Loucy (cell line): Measurements from ENCODE around the gene STUM.
"Not testable (repeated sequence)": the region's sequence is repeated elsewhere in the genome, so short reads cannot be mapped to it uniquely, and the experiment has no call there.

Experiments used
- H2AFZ ChIP-seq: fragments of 200-600 bp; sonication (generic); 2 replicates; pipeline ENCODE4 v1.6.0; 2016; ENCODE audit warnings: antibody characterized with exemption, mild to moderate bottlenecking, low read length, moderate library complexity
- H3F3A ChIP-seq: fragments of 200-600 bp; 2 replicates; pipeline ENCODE4 v1.6.0; 2016; ENCODE audit warnings: antibody characterized with exemption, low read depth, mild to moderate bottlenecking
- H3K27me3 ChIP-seq: fragments of 200-600 bp; sonication (generic); 2 replicates; pipeline ENCODE4 v1.6.1; 2014; ENCODE audit warnings: low read length, mild to moderate bottlenecking; ENCODE audit not compliant: insufficient read depth, poor library complexity, severe bottlenecking
- H3K36me3 ChIP-seq: fragments of 200-600 bp; sonication (generic); 2 replicates; pipeline ENCODE4 v1.6.1; 2016; ENCODE audit warnings: low read length; ENCODE audit not compliant: insufficient read depth
- H3K4me1 ChIP-seq: fragments of 200-600 bp; sonication (generic); 2 replicates; pipeline ENCODE4 v1.5.1; 2014; ENCODE audit warnings: low read length, mild to moderate bottlenecking; ENCODE audit not compliant: insufficient read depth, poor library complexity, severe bottlenecking
- H3K4me2 ChIP-seq: fragments of 200-600 bp; sonication (generic); 2 replicates; pipeline ENCODE4 v1.6.0; 2014; ENCODE audit warnings: antibody characterized with exemption, low read length, low read depth, mild to moderate bottlenecking; ENCODE audit not compliant: poor library complexity, severe bottlenecking
- H3K4me3 ChIP-seq: fragments of 200-600 bp; sonication (generic); 2 replicates; pipeline ENCODE4 v1.5.1; 2014; ENCODE audit warnings: low read length, mild to moderate bottlenecking, mixed read lengths; ENCODE audit not compliant: poor library complexity, severe bottlenecking
- H3K79me2 ChIP-seq: fragments of 200-600 bp; sonication (generic); 2 replicates; pipeline ENCODE4 v1.6.1; 2014; ENCODE audit warnings: low read length; ENCODE audit not compliant: insufficient read depth
- H3K9ac ChIP-seq: fragments of 200-600 bp; sonication (generic); 2 replicates; pipeline ENCODE4 v1.6.0; 2014; ENCODE audit warnings: mild to moderate bottlenecking, low read depth, low read length, moderate library complexity; ENCODE audit not compliant: poor library complexity, severe bottlenecking
- H3K9me2 ChIP-seq: fragments of 200-600 bp; sonication (generic); replicated peaks from 2 replicates; pipeline ENCODE4 v1.6.1; 2016; ENCODE audit warnings: low read depth, low read length, mixed read lengths
- H3K9me3 ChIP-seq: fragments of 200-600 bp; sonication (generic); 2 replicates; pipeline ENCODE4 v1.6.1; 2014; ENCODE audit warnings: mild to moderate bottlenecking, antibody characterized with exemption, low read length, low read depth; ENCODE audit not compliant: insufficient read depth
- H4K20me1 ChIP-seq: fragments of 200-600 bp; sonication (generic); 2 replicates; pipeline ENCODE4 v1.6.0; 2014; ENCODE audit warnings: antibody characterized with exemption, low read length, mild to moderate bottlenecking; ENCODE audit not compliant: insufficient read depth, poor library complexity, severe bottlenecking
- CTCF ChIP-seq: fragments of 200-600 bp; sonication (generic); conservative IDR thresholded peaks from 2 replicates; pipeline ENCODE4 v1.5.1; 2014; ENCODE audit warnings: mild to moderate bottlenecking, antibody characterized with exemption, low read length
- EZH2phosphoT487 ChIP-seq: fragments of 200-600 bp; IDR thresholded peaks from 2 replicates; pipeline ENCODE4 v1.6.1; 2018; ENCODE audit warnings: antibody characterized with exemption, mild to moderate bottlenecking, moderate library complexity, borderline replicate concordance

Gene STUM

GRCh38 chr1:226615876-226616275 is 67.3 kb downstream of the STUM start:
- no peaks in the 10 kb centered on the region for H3K9me3 ChIP-seq

GRCh38 chr1:226616636-226617035 is 68.1 kb downstream of the STUM start:
- Histone ChIP-seq H3K27me3 (no peaks in the 10 kb centered on the region), H3K4me1 (no peaks in the 10 kb centered on the region), H3K9ac (no peak overlapping the region), H3F3A (no peaks in the 10 kb centered on the region), H4K20me1 (no peaks in the 10 kb centered on the region), H3K36me3 (no peaks in the 10 kb centered on the region), H3K4me2 (no peak overlapping the region), H2AFZ (no peak overlapping the region), H3K9me2 (no peaks in the 10 kb centered on the region), H3K79me2 (no peaks in the 10 kb centered on the region), H3K9me3 (no peaks in the 10 kb centered on the region), H3K4me3 (no peak overlapping the region)
- no peak for TF ChIP-seq EZH2phosphoT487
- no peak for TF ChIP-seq CTCF

More at GRCh38 chr1:226615876-226616275, 67.3 kb downstream of the STUM start:
- Histone ChIP-seq H3K9ac (no peak overlapping the region), H4K20me1 (no peaks in the 10 kb centered on the region), H2AFZ (no peak overlapping the region), H3K36me3 (no peaks in the 10 kb centered on the region), H3K4me1 (no peaks in the 10 kb centered on the region), H3K4me2 (no peak overlapping the region), H3K79me2 (no peaks in the 10 kb centered on the region), H3K27me3 (no peaks in the 10 kb centered on the region), H3K4me3 (no peak overlapping the region), H3F3A (no peaks in the 10 kb centered on the region), H3K9me2 (no peaks in the 10 kb centered on the region)
- TF ChIP-seq EZH2phosphoT487, result no peak
- no peak for TF ChIP-seq CTCF

DNA sequence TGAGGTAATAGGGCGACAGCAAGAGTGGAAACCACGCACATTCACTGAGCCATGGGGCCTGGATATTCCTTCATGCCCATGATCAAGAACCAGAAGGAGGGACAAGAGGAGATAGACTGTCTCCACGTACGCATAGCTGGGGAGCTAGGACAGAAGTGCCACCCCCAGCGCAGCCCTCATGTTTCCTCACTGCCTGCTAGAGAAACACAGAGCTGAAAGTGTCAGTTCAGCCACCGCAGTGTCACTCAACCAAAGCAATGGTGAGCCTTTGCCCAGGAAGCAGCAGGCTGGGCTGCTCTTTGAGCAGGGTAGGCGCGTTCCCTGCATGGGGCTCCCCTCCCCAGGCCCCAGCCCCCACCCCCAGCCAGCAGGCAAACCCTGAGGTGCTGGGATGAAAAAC is 68.5 kb downstream of the STUM start:
- TF ChIP-seq CTCF (no peak), EZH2phosphoT487 (no peak)
- H3K27me3 ChIP-seq, result no peaks in the 10 kb centered on the region
- H2AFZ ChIP-seq, result no peak overlapping the region
- no peaks in the 10 kb centered on the region for H4K20me1 ChIP-seq
- H3K4me3 ChIP-seq, result no peak overlapping the region
- H3K4me2 ChIP-seq, result no peak overlapping the region
- no peaks in the 10 kb centered on the region for H3K4me1 ChIP-seq
- no peaks in the 10 kb centered on the region for H3F3A ChIP-seq
- no peaks in the 10 kb centered on the region for H3K36me3 ChIP-seq
- no peaks in the 10 kb centered on the region for H3K79me2 ChIP-seq
- no peaks in the 10 kb centered on the region for H3K9me3 ChIP-seq
- no peak overlapping the region for H3K9ac ChIP-seq
- H3K9me2 ChIP-seq, result no peaks in the 10 kb centered on the region

DNA sequence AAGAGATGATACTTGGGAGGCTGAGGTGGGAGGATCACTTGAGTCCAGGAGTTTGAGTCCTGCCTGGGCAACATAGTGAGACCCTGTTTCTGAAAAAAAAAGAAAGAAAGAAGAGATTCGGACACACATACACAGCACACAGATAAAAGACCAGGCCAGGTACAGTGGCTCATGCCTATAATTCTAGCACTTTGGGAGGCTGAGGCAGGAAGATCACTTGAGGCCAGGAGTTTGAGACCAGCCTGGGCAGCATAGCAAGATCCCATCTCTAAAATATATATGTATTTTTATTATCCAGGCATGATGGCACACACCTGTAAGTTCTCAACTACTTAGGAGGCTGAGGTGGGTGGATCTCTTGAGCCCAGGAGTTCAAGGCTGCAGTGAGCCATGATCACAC is 69.2 kb downstream of the STUM start:
- H3K9me2 ChIP-seq, H2AFZ ChIP-seq, H3K4me3 ChIP-seq, H3K9ac ChIP-seq, H4K20me1 ChIP-seq, H3K36me3 ChIP-seq, H3K79me2 ChIP-seq, H3K4me2 ChIP-seq, H3K4me1 ChIP-seq, H3K9me3 ChIP-seq, H3K27me3 ChIP-seq, H3F3A ChIP-seq: not testable (repeated sequence)
